ENCODE results near the gene RUNX2. TPM values are rescaled to one million over a fixed set of nuclear protein-coding genes. Genes with fewer than 3 reads are reported as not detected.
A peak's percentile ranks its signal among the peaks of the same experiment; 100 is the strongest.

Gene RUNX2
- total RNA-seq, 1 donor from 2014 or later: 0.52 TPM

- Histone ChIP-seq H3K27ac (ENCODE audit: low read depth, low read length) (no peak overlapping the region), H3K4me1 (ENCODE audit: control insufficient read depth in 3 of 3, insufficient read depth in 3 of 3, low read length in 3 of 3) (no peaks in the 10 kb centered on the region), H3K9me3 (ENCODE audit: control insufficient read depth in 3 of 3, low read length in 3 of 3) (no peaks in the 10 kb centered on the region), H3K4me3 (ENCODE audit: low read length in 3 of 3) (no peak overlapping the region), H3K36me3 (ENCODE audit: control insufficient read depth in 3 of 3, insufficient read depth in 3 of 3, low read length in 3 of 3) (no peaks in the 10 kb centered on the region), H3K27me3 (ENCODE audit: control insufficient read depth in 3 of 3, insufficient read depth in 3 of 3, low read length in 3 of 3) (no peaks in the 10 kb centered on the region), H3K9ac (ENCODE audit: low read depth in 1 of 3, low read length in 3 of 3) (no peak overlapping the region)
These were observed 26.6 kb upstream of the RUNX2 start for GRCh38 chr6:45301348-45302142.

GRCh38 chr6:45302832-45303231 is 25.3 kb upstream of the RUNX2 start:
- Histone ChIP-seq H3K27ac (ENCODE audit: low read depth, low read length) (no peak overlapping the region), H3K27me3 (ENCODE audit: control insufficient read depth in 3 of 3, insufficient read depth in 3 of 3, low read length in 3 of 3) (no peaks in the 10 kb centered on the region)

GRCh38 chr6:45305546-45305945 is 22.6 kb upstream of the RUNX2 start:
- Histone ChIP-seq H3K4me3 (ENCODE audit: low read length in 3 of 3) (no peak overlapping the region), H3K4me1 (ENCODE audit: control insufficient read depth in 3 of 3, insufficient read depth in 3 of 3, low read length in 3 of 3) (no peaks in the 10 kb centered on the region), H3K36me3 (ENCODE audit: control insufficient read depth in 3 of 3, insufficient read depth in 3 of 3, low read length in 3 of 3) (no peaks in the 10 kb centered on the region), H3K27ac (ENCODE audit: low read depth, low read length) (no peak overlapping the region), H3K9me3 (ENCODE audit: control insufficient read depth in 3 of 3, low read length in 3 of 3) (no peaks in the 10 kb centered on the region), H3K27me3 (ENCODE audit: control insufficient read depth in 3 of 3, insufficient read depth in 3 of 3, low read length in 3 of 3) (no peaks in the 10 kb centered on the region), H3K9ac (ENCODE audit: low read depth in 1 of 3, low read length in 3 of 3) (no peak overlapping the region)

More at GRCh38 chr6:45302832-45303231, 25.3 kb upstream of the RUNX2 start:
- no peaks in the 10 kb centered on the region for H3K9me3 ChIP-seq (ENCODE audit: control insufficient read depth in 3 of 3, low read length in 3 of 3)
- no peak overlapping the region for H3K9ac ChIP-seq (ENCODE audit: low read depth in 1 of 3, low read length in 3 of 3)
- no peaks in the 10 kb centered on the region for H3K36me3 ChIP-seq (ENCODE audit: control insufficient read depth in 3 of 3, insufficient read depth in 3 of 3, low read length in 3 of 3)
- no peaks in the 10 kb centered on the region for H3K4me1 ChIP-seq (ENCODE audit: control insufficient read depth in 3 of 3, insufficient read depth in 3 of 3, low read length in 3 of 3)
- H3K4me3 ChIP-seq (ENCODE audit: low read length in 3 of 3): no peak overlapping the region

- H3K4me3 ChIP-seq (ENCODE audit: low read length in 3 of 3): no peak overlapping the region
- no peaks in the 10 kb centered on the region for H3K27me3 ChIP-seq (ENCODE audit: control insufficient read depth in 3 of 3, insufficient read depth in 3 of 3, low read length in 3 of 3)
- no peak overlapping the region for H3K27ac ChIP-seq (ENCODE audit: low read depth, low read length)
- no peaks in the 10 kb centered on the region for H3K9me3 ChIP-seq (ENCODE audit: control insufficient read depth in 3 of 3, low read length in 3 of 3)
- no peaks in the 10 kb centered on the region for H3K36me3 ChIP-seq (ENCODE audit: control insufficient read depth in 3 of 3, insufficient read depth in 3 of 3, low read length in 3 of 3)
- H3K9ac ChIP-seq (ENCODE audit: low read depth in 1 of 3, low read length in 3 of 3): no peak overlapping the region
- H3K4me1 ChIP-seq (ENCODE audit: control insufficient read depth in 3 of 3, insufficient read depth in 3 of 3, low read length in 3 of 3): no peaks in the 10 kb centered on the region
These were observed 17.9 kb upstream of the RUNX2 start for GRCh38 chr6:45310118-45310788.

GRCh38 chr6:45314146-45314545 is 14.0 kb upstream of the RUNX2 start:
- no peaks in the 10 kb centered on the region for H3K4me1 ChIP-seq (ENCODE audit: control insufficient read depth in 3 of 3, insufficient read depth in 3 of 3, low read length in 3 of 3)
- H3K27ac ChIP-seq (ENCODE audit: low read depth, low read length): no peak overlapping the region
- H3K9me3 ChIP-seq (ENCODE audit: control insufficient read depth in 3 of 3, low read length in 3 of 3): no peaks in the 10 kb centered on the region
- no peak overlapping the region for H3K9ac ChIP-seq (ENCODE audit: low read depth in 1 of 3, low read length in 3 of 3)
- no peak overlapping the region for H3K4me3 ChIP-seq (ENCODE audit: low read length in 3 of 3)
- no peaks in the 10 kb centered on the region for H3K36me3 ChIP-seq (ENCODE audit: control insufficient read depth in 3 of 3, insufficient read depth in 3 of 3, low read length in 3 of 3)
- no peaks in the 10 kb centered on the region for H3K27me3 ChIP-seq (ENCODE audit: control insufficient read depth in 3 of 3, insufficient read depth in 3 of 3, low read length in 3 of 3)

GRCh38 chr6:45320349-45320748 is 7.8 kb upstream of the RUNX2 start:
- no peaks in the 10 kb centered on the region for H3K27me3 ChIP-seq (ENCODE audit: control insufficient read depth in 3 of 3, insufficient read depth in 3 of 3, low read length in 3 of 3)
- H3K4me3 ChIP-seq (ENCODE audit: low read length in 3 of 3): no peak overlapping the region
- no peak overlapping the region for H3K27ac ChIP-seq (ENCODE audit: low read depth, low read length)
- H3K9me3 ChIP-seq (ENCODE audit: control insufficient read depth in 3 of 3, low read length in 3 of 3): no peaks in the 10 kb centered on the region
- no peaks in the 10 kb centered on the region for H3K4me1 ChIP-seq (ENCODE audit: control insufficient read depth in 3 of 3, insufficient read depth in 3 of 3, low read length in 3 of 3)
- H3K36me3 ChIP-seq (ENCODE audit: control insufficient read depth in 3 of 3, insufficient read depth in 3 of 3, low read length in 3 of 3): no peaks in the 10 kb centered on the region
- H3K9ac ChIP-seq (ENCODE audit: low read depth in 1 of 3, low read length in 3 of 3): no peak overlapping the region

- H3K9ac ChIP-seq (ENCODE audit: low read depth in 1 of 3, low read length in 3 of 3): no peak overlapping the region
- H3K27ac ChIP-seq (ENCODE audit: low read depth, low read length): no peak overlapping the region
- no peaks in the 10 kb centered on the region for H3K27me3 ChIP-seq (ENCODE audit: control insufficient read depth in 3 of 3, insufficient read depth in 3 of 3, low read length in 3 of 3)
- no peaks in the 10 kb centered on the region for H3K36me3 ChIP-seq (ENCODE audit: control insufficient read depth in 3 of 3, insufficient read depth in 3 of 3, low read length in 3 of 3)
- H3K4me1 ChIP-seq (ENCODE audit: control insufficient read depth in 3 of 3, insufficient read depth in 3 of 3, low read length in 3 of 3): no peaks in the 10 kb centered on the region
- no peaks in the 10 kb centered on the region for H3K9me3 ChIP-seq (ENCODE audit: control insufficient read depth in 3 of 3, low read length in 3 of 3)
- H3K4me3 ChIP-seq (ENCODE audit: low read length in 3 of 3): no peak overlapping the region
These were observed 4.4 kb upstream of the RUNX2 start for GRCh38 chr6:45323656-45324224.

- H3K27ac ChIP-seq (ENCODE audit: low read depth, low read length): no peak overlapping the region
- no peaks in the 10 kb centered on the region for H3K36me3 ChIP-seq (ENCODE audit: control insufficient read depth in 3 of 3, insufficient read depth in 3 of 3, low read length in 3 of 3)
- no peaks in the 10 kb centered on the region for H3K9me3 ChIP-seq (ENCODE audit: control insufficient read depth in 3 of 3, low read length in 3 of 3)
- H3K4me3 ChIP-seq (ENCODE audit: low read length in 3 of 3): no peak overlapping the region
- H3K4me1 ChIP-seq (ENCODE audit: control insufficient read depth in 3 of 3, insufficient read depth in 3 of 3, low read length in 3 of 3): no peaks in the 10 kb centered on the region
- no peak overlapping the region for H3K9ac ChIP-seq (ENCODE audit: low read depth in 1 of 3, low read length in 3 of 3)
- no peaks in the 10 kb centered on the region for H3K27me3 ChIP-seq (ENCODE audit: control insufficient read depth in 3 of 3, insufficient read depth in 3 of 3, low read length in 3 of 3)
These were observed 1.3 kb upstream of the RUNX2 start for GRCh38 chr6:45326698-45327417.

GRCh38 chr6:45328523-45328922 is 393 bp downstream of the RUNX2 start:
- Histone ChIP-seq H3K27ac (ENCODE audit: low read depth, low read length) (no peak overlapping the region), H3K4me3 (ENCODE audit: low read length in 3 of 3) (peak overlapping the region; percentile 23 to 40 (median 38)), H3K9ac (ENCODE audit: low read depth in 1 of 3, low read length in 3 of 3) (peak overlapping the region in 2 of 3 donors; percentile 0 to 44)

More at GRCh38 chr6:45328523-45328922, 393 bp downstream of the RUNX2 start:
- Histone ChIP-seq H3K9me3 (ENCODE audit: control insufficient read depth in 3 of 3, low read length in 3 of 3) (no peaks in the 10 kb centered on the region), H3K36me3 (ENCODE audit: control insufficient read depth in 3 of 3, insufficient read depth in 3 of 3, low read length in 3 of 3) (no peaks in the 10 kb centered on the region), H3K27me3 (ENCODE audit: control insufficient read depth in 3 of 3, insufficient read depth in 3 of 3, low read length in 3 of 3) (no peaks in the 10 kb centered on the region), H3K4me1 (ENCODE audit: control insufficient read depth in 3 of 3, insufficient read depth in 3 of 3, low read length in 3 of 3) (no peaks in the 10 kb centered on the region)

All from skeletal muscle tissue (tissue), 4 donors.